WI38 (cell line): ENCODE results near the gene STAT3.

Experiments used
- H3K4me3 ChIP-seq: 2 replicates; pipeline ENCODE4 v1.5.1; 2011; ENCODE audit warnings: low read depth, mild to moderate bottlenecking, control low read depth, low read length
- CTCF ChIP-seq: IDR thresholded peaks from 2 replicates; pipeline ENCODE4 v1.5.1; 2012; ENCODE audit warnings: low read depth, mild to moderate bottlenecking, control low read depth, low read length

Gene STAT3

GRCh38 chr17:42274812-42275526, 113.3 kb downstream of the STAT3 start:
- TF ChIP-seq CTCF, result no peak
- peak overlapping the region; percentile 66 for H3K4me3 ChIP-seq

GRCh38 chr17:42274253-42274542, 114.0 kb downstream of the STAT3 start:
- TF ChIP-seq CTCF, result no peak

GRCh38 chr17:42273474-42274252, 114.6 kb downstream of the STAT3 start:
- TF ChIP-seq CTCF, result no peak

More at GRCh38 chr17:42274253-42274542, 114.0 kb downstream of the STAT3 start:
- no peak overlapping the region for H3K4me3 ChIP-seq

GRCh38 chr17:42272162-42272907, 115.9 kb downstream of the STAT3 start:
- TF ChIP-seq CTCF, result no peak
- no peak overlapping the region for H3K4me3 ChIP-seq

More at GRCh38 chr17:42273474-42274252, 114.6 kb downstream of the STAT3 start:
- H3K4me3 ChIP-seq, result no peak overlapping the region

- TF ChIP-seq CTCF, result no peak
- H3K4me3 ChIP-seq, result no peak overlapping the region
These were observed 116.5 kb downstream of the STAT3 start for GRCh38 chr17:42271779-42272035.

GRCh38 chr17:42271006-42271778, 117.0 kb downstream of the STAT3 start:
- no peak for TF ChIP-seq CTCF

GRCh38 chr17:42270596-42270995, 117.6 kb downstream of the STAT3 start:
- no peak overlapping the region for H3K4me3 ChIP-seq
- no peak for TF ChIP-seq CTCF

More at GRCh38 chr17:42271006-42271778, 117.0 kb downstream of the STAT3 start:
- H3K4me3 ChIP-seq, result no peak overlapping the region
